Stimulated activated CD4-positive, alpha-beta T cell treated with anti-CD3 and anti-CD28 coated beads, Interleukin-1b, Interleukin-23, amount 100 ng/mL, for 1 hour (primary cell): ENCODE measurements around the gene CSH2.
"Not testable (repeated sequence)": the region's sequence is repeated elsewhere in the genome, so short reads cannot be mapped to it uniquely, and the experiment has no call there.

ENCODE experiments used
- DNase-seq, 2 donors: peaks; one replicate each; pipeline ENCODE4 v3.0.0-alpha.2; 2020; ENCODE audit warnings: low read depth in 2 of 2

Gene CSH2

GRCh38 chr17:63896524-63897354 lies 23.3 kb upstream of the CSH2 start, which contains the start of gene CSH1:
Gene CSH1 (minus strand): TSS chr17:63896574. CDS start chr17:63896511, 63 bp downstream.
- not testable (repeated sequence) for DNase-seq

GRCh38 chr17:63894821-63895220 lies 21.3 kb upstream of the CSH2 start:
- not testable (repeated sequence) for DNase-seq

DNA sequence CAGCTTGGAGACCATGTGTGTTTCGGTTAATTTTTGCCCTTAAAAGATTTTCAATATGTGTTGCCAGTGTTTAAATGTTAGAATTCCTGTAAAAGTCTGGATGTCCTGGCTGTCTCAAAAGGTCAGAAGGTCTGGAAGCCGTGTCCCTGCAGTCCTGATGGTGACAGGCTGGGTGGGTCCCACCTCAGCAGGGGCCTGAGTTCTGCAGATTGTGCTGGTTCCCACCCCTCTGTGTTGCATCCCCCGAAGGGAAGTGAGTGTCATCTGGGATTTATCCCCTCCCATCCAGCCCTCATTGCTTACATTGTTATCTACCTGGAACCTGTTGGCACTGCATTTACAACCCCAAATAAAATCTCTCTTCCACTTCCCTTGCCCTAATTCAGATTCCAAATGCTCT lies 20.5 kb upstream of the CSH2 start:
- not testable (repeated sequence) for DNase-seq

DNA sequence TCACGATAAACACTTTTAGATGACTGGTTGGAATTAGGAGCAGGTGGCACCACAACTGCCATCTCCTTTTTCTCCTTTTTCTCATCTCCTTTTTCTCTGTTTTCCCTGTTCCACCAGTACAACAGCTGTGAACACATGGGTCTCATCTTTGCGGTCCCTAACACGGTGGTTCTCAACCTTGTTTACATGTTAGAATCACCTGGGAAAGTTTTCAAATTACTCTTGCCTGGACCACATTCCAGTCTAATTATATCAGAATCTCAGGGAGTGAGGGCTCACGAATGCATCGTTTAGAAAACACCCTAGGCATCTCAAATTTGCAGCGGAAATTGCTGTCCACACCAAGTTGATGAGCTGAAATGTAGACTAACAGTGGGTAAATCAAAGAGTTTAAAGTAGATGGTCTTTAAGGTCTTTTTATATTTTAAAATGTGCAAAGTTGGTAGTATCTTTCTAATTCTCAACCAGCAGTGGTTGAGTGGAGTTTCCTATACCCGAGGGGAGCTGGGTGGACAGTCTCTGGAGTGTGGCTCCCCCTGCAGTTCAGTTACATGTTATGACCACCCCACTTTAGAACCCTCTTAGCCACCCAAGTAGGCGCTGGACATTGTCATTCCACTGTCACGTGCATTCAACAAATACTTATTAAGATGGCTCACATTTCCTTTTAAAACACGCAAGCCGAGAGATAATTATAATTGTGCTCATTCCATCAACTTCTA lies 19.0 kb upstream of the CSH2 start:
- not testable (repeated sequence) for DNase-seq

GRCh38 chr17:63889026-63889848 lies 15.8 kb upstream of the CSH2 start:
- not testable (repeated sequence) for DNase-seq

GRCh38 chr17:63885119-63885518 lies 11.6 kb upstream of the CSH2 start:
- DNase-seq = not testable (repeated sequence)

GRCh38 chr17:63882626-63883126 lies 9.2 kb upstream of the CSH2 start:
- not testable (repeated sequence) for DNase-seq

- DNase-seq = peak; percentile 32 to 45
Measured at GRCh38 chr17:63881935-63882601, 8.6 kb upstream of the CSH2 start, which contains the start of gene GH2. Gene GH2 (minus strand): TSS chr17:63881944. CDS start chr17:63881801, 143 bp downstream.

DNA sequence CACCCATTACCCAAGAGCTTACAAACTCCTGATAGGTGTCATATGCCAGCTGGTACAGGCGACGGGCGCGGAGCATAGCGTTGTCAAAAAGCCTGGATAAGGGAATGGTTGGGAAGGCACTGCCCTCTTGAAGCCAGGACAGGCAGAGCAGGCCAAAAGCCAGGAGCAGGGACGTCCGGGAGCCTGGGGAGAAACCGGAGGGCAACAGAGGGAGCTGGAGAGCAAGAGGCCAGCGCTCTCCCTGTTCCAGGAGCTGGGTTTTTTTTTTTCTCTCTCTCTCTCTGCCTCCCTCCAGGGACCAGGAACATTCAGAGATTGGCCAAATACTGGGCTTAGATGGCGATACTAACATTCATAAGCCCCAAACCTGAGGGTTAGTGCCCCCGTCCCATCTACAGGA lies 7.9 kb upstream of the CSH2 start:
- not testable (repeated sequence) for DNase-seq

- DNase-seq = no peak
Measured at GRCh38 chr17:63880706-63881105, 7.2 kb upstream of the CSH2 start.

DNA sequence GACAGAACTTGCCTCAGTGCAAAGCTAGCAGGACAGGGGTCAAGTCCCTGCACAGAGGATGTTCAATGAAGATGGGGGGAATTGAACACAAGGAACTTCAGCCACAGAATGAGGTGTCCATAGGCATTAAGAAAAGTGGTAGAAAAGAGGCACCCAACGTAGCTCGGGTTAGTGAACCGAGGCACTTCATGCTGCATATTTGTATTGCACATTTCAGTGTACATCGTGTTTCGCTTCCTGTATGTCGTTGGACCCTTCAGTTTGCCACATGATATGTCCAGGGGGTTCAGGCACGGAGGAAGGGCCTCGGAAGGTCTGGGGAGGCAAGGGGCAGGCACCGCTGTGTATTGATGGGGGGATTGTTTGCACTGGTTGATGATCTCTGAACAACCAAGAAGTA lies 4.9 kb upstream of the CSH2 start:
- DNase-seq = not testable (repeated sequence)

DNA sequence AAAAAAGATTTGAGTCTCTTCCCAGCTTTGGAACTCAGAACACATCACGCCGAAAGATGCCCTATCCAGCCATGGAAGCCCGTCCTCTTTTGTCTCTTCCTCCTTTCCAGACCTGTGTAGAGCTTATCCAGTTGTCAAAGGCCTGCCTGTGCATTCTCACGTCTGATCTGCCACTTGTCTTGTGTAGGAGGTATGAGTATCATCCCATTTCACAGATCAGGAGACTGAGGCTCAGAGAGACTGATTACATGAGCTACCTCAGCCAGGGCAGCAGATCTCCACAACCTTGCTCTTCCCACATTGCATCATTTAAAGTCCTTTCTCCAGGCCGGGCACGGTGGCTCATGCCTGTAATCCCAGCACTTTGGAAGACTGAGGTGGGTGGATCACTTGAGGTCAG lies 1.2 kb upstream of the CSH2 start:
- not testable (repeated sequence) for DNase-seq

DNA sequence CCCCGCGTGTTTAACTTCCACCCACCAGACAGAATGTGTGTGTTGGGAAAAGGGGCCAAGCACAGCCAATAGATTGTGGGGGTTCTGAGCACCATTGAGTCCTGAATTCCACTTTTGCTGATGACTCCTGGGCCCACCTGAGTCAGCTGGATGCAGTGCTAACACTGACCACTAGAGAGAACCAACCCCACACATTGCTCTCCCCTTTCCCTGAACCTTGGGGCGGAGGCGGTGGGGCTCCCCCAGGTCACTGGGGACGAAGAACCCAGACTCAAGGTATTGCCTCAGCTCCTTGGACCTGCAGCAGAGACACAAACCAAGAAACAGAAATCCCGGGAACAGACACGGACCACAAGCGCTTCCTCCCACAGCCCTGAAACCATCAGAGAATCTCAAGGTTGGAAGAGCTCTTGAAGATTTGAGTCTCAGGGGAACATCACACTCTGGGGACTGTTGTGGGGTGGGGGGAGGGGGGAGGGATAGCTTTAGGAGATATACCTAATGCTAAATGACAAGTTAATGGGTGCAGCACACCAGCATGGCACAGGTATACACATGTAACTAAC lies 667 bp upstream of the CSH2 start:
- not testable (repeated sequence) for DNase-seq

GRCh38 chr17:63871646-63872365 lies 1.7 kb downstream of the CSH2 start:
- DNase-seq = not testable (repeated sequence)

GRCh38 chr17:63870292-63870665 lies 3.2 kb downstream of the CSH2 start:
- DNase-seq = not testable (repeated sequence)

DNA sequence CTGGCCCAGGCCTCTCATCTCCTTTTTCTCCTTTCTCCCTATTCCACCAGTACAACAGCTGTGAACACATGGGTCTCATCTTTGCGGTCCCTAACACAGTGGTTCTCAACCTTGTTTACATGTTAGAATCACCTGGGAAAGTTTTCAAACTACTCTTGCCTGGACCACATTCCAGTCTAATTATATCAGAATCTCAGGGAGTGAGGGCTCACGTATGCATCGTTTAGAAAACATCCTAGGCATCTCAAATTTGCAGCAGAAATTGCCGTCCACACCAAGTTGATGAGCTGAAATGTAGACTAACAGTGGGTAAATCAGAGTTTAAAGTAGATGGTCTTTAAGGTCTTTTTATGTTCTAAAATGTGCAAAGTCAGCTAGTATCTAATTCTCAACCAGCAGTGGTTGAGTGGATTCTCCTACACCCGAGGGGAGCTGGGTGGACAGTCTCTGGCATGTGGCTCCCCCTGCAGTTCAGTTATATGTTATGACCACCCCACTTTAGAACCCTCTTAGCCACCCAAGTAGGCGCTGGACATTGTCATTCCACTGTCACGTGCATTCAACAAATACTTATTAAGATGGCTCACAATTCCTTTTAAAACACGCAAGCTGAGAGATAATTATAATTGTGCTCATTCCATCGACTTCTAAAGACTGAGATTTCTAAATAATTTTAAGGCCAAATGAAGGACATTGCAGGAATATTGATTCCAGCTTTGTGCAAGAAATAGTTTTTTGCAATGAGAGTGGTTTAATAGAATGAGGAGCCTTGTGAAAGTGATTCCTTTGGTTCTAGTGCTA lies 3.8 kb downstream of the CSH2 start:
- DNase-seq = not testable (repeated sequence)

GRCh38 chr17:63866625-63867024 lies 6.9 kb downstream of the CSH2 start:
- DNase-seq = not testable (repeated sequence)

- no peak for DNase-seq
Measured at GRCh38 chr17:63859257-63859656, 14.2 kb downstream of the CSH2 start.

- not testable (repeated sequence) for DNase-seq
Measured at GRCh38 chr17:63856425-63856824, 17.1 kb downstream of the CSH2 start.
